IMR-90 (cell line): ENCODE results near the gene AKT2. TPM values are rescaled to one million over a fixed set of nuclear protein-coding genes. Genes with fewer than 3 reads are reported as not detected.

Experiments used
- ATAC-seq: fragments of 200-7000 bp; cut with Tn5 transposase; 2 replicates; pipeline ENCODE4 v1.9.1; 2020; ENCODE audit warnings: low read depth, mild to moderate bottlenecking, moderate library complexity
- BruUV-seq: library from RNA; stranded (reverse); fragments of 400-500 nt; replicated peaks from 2 replicates; lab custom pipeline; 2021; lab: Mats Ljungman, UMichigan
- CTCF ChIA-PET: fragments of 300-600 bp; formaldehyde crosslinking; extraction: SDS; loops from one replicate; lab custom pipeline; 2021; ENCODE audit warnings: antibody characterized with exemption; lab: Yijun Ruan, JAX
- POLR2A ChIA-PET: fragments of 300-600 bp; sonication (Branson Sonifier 250); formaldehyde crosslinking; loops from one replicate; lab custom pipeline; 2022; ENCODE audit warnings: antibody characterized with exemption; ENCODE audit not compliant: unreplicated experiment; lab: Charles Lee
- DNase-seq: peaks from one replicate; pipeline ENCODE4 v3.0.0; 2013
- H2AFZ ChIP-seq: replicated peaks from 2 replicates; pipeline ENCODE3; 2013; ENCODE audit warnings: low read length, mild to moderate bottlenecking; ENCODE audit not compliant: poor library complexity
- H2AK5ac ChIP-seq: 2 replicates; pipeline ENCODE4 v1.6.1; 2013; ENCODE audit warnings: low read depth, low read length, inconsistent platforms
- H2AK9ac ChIP-seq: replicated peaks from 2 replicates; pipeline ENCODE3; 2013; ENCODE audit warnings: mild to moderate bottlenecking, low read depth, low read length, moderate library complexity; ENCODE audit not compliant: poor library complexity
- H2BK120ac ChIP-seq: 2 replicates; pipeline ENCODE4 v1.6.1; 2013; ENCODE audit warnings: low read depth, low read length, inconsistent platforms
- H2BK15ac ChIP-seq: 3 replicates; pipeline ENCODE4 v1.6.1; 2013; ENCODE audit warnings: low read depth, low read length, inconsistent platforms
- H2BK20ac ChIP-seq: 2 replicates; pipeline ENCODE4 v1.6.1; 2013; ENCODE audit warnings: low read depth, mild to moderate bottlenecking, inconsistent platforms, low read length, moderate library complexity
- H2BK5ac ChIP-seq: 2 replicates; pipeline ENCODE4 v1.6.1; 2013; ENCODE audit warnings: mild to moderate bottlenecking, low read depth, low read length, inconsistent platforms; ENCODE audit not compliant: poor library complexity, severe bottlenecking
- H3K14ac ChIP-seq: replicated peaks from 2 replicates; pipeline ENCODE4 v1.6.1; 2013; ENCODE audit warnings: low read depth, low read length, inconsistent platforms
- H3K18ac ChIP-seq: 2 replicates; pipeline ENCODE4 v1.6.1; 2013; ENCODE audit warnings: low read depth, low read length, control low read depth
- H3K23ac ChIP-seq: 2 replicates; pipeline ENCODE4 v1.6.1; 2013; ENCODE audit warnings: low read depth, low read length, inconsistent platforms
- H3K27ac ChIP-seq: 2 replicates; pipeline ENCODE4 v1.5.1; 2013; ENCODE audit warnings: mild to moderate bottlenecking, control low read depth, low read length; ENCODE audit not compliant: insufficient read depth
- H3K27me3 ChIP-seq: 2 replicates; pipeline ENCODE4 v1.6.1; 2013; ENCODE audit warnings: low read length; ENCODE audit not compliant: control insufficient read depth, insufficient read depth
- H3K36me3 ChIP-seq: 2 replicates; pipeline ENCODE4 v1.6.1; 2013; ENCODE audit warnings: low read length, mixed read lengths; ENCODE audit not compliant: control insufficient read depth, insufficient read depth
- H3K4ac ChIP-seq: 2 replicates; pipeline ENCODE4 v1.6.1; 2013; ENCODE audit warnings: low read depth, low read length, inconsistent platforms
- H3K4me1 ChIP-seq: 2 replicates; pipeline ENCODE4 v1.6.1; 2013; ENCODE audit warnings: low read length, mixed read lengths; ENCODE audit not compliant: control insufficient read depth, insufficient read depth
- H3K4me2 ChIP-seq: 2 replicates; pipeline ENCODE4 v1.6.1; 2013; ENCODE audit warnings: low read depth, mild to moderate bottlenecking, control low read depth, low read length, moderate library complexity
- H3K4me3 ChIP-seq: 2 replicates; pipeline ENCODE4 v1.5.1; 2013; ENCODE audit warnings: low read depth, mild to moderate bottlenecking, control low read depth, low read length, moderate library complexity; ENCODE audit not compliant: insufficient read depth
- H3K56ac ChIP-seq: 2 replicates; pipeline ENCODE4 v1.6.1; 2013; ENCODE audit warnings: low read length, inconsistent platforms; ENCODE audit not compliant: insufficient read depth; ENCODE audit errors: extremely low read depth
- H3K79me1 ChIP-seq, 2 experiments: 2 replicates each; pipeline ENCODE4 v1.6.1; 2013; ENCODE audit warnings: low read length in 2 of 2, inconsistent platforms in 1 of 2, low read depth in 1 of 2
- H3K9ac ChIP-seq: 2 replicates; pipeline ENCODE4 v1.6.1; 2013; ENCODE audit warnings: low read depth, low read length, control low read depth
- H3K9me1 ChIP-seq: 2 replicates; pipeline ENCODE4 v1.6.1; 2013; ENCODE audit warnings: low read length, inconsistent platforms; ENCODE audit not compliant: insufficient read depth
- H3K9me3 ChIP-seq: 2 replicates; pipeline ENCODE4 v1.6.1; 2013; ENCODE audit warnings: low read length; ENCODE audit not compliant: control insufficient read depth, insufficient read depth
- H4K20me1 ChIP-seq: 2 replicates; pipeline ENCODE4 v1.6.1; 2013; ENCODE audit warnings: low read length, inconsistent platforms; ENCODE audit not compliant: insufficient read depth
- H4K5ac ChIP-seq: 2 replicates; pipeline ENCODE4 v1.6.1; 2013; ENCODE audit warnings: mild to moderate bottlenecking, low read depth, low read length, control low read depth
- H4K8ac ChIP-seq, 2 experiments: 2 replicates each; pipeline ENCODE4 v1.6.1; 2013; ENCODE audit warnings: low read depth in 2 of 2, low read length in 2 of 2, control low read depth in 1 of 2, inconsistent platforms in 1 of 2
- H4K91ac ChIP-seq: 2 replicates; pipeline ENCODE4 v1.6.1; 2013; ENCODE audit warnings: low read depth, low read length, inconsistent platforms; ENCODE audit not compliant: insufficient read depth
- BHLHE40 ChIP-seq: fragments of 150-350 bp; IDR thresholded peaks from 2 replicates; pipeline ENCODE4 v1.6.1; 2016; ENCODE audit warnings: mild to moderate bottlenecking, low read depth, low read length
- CEBPB ChIP-seq: IDR thresholded peaks from 2 replicates; pipeline ENCODE4 v1.6.1; 2012; ENCODE audit warnings: low read depth, low read length, improper control_type of control experiment
- CHD1 ChIP-seq: IDR thresholded peaks from 2 replicates; pipeline ENCODE4 v1.6.1; 2012; ENCODE audit warnings: low read depth, low read length, improper control_type of control experiment
- FOS ChIP-seq: fragments of 150-350 bp; IDR thresholded peaks from 2 replicates; pipeline ENCODE4 v1.6.1; 2016; ENCODE audit warnings: low read depth, low read length
- MAFK ChIP-seq: IDR thresholded peaks from 2 replicates; pipeline ENCODE4 v1.6.1; 2012; ENCODE audit warnings: low read depth, low read length, improper control_type of control experiment
- MAZ ChIP-seq: IDR thresholded peaks from 2 replicates; pipeline ENCODE4 v1.6.1; 2012; ENCODE audit warnings: low read depth, mild to moderate bottlenecking, low read length, improper control_type of control experiment, moderate library complexity, borderline replicate concordance
- MXI1 ChIP-seq: IDR thresholded peaks from 2 replicates; pipeline ENCODE4 v1.6.1; 2012; ENCODE audit warnings: low read depth, mild to moderate bottlenecking, low read length, moderate library complexity, borderline replicate concordance
- NFE2L2 ChIP-seq: fragments of 150-350 bp; IDR thresholded peaks from 2 replicates; pipeline ENCODE4 v1.6.1; 2016; ENCODE audit warnings: low read depth, mild to moderate bottlenecking, low read length
- POLR2A ChIP-seq: IDR thresholded peaks from 2 replicates; pipeline ENCODE4 v1.6.1; 2012; ENCODE audit warnings: mild to moderate bottlenecking, low read depth, low read length
- RAD21 ChIP-seq: IDR thresholded peaks from 2 replicates; pipeline ENCODE4 v1.6.1; 2012; ENCODE audit warnings: low read length, improper control_type of control experiment
- RCOR1 ChIP-seq: IDR thresholded peaks from 2 replicates; pipeline ENCODE4 v1.6.1; 2012; ENCODE audit warnings: mild to moderate bottlenecking, low read length, improper control_type of control experiment; ENCODE audit not compliant: insufficient replicate concordance
- SMC3 ChIP-seq: fragments of 150-350 bp; IDR thresholded peaks from 2 replicates; pipeline ENCODE4 v1.6.1; 2016; ENCODE audit warnings: low read depth, mild to moderate bottlenecking, antibody characterized with exemption, low read length, moderate library complexity
- WGBS, 2 experiments: methylation state at CpG; one replicate each; pipeline versions ENCODE4 v1.1.5 to v1.1.7; 2013; ENCODE audit warnings: missing lambda C conversion rate in 2 of 2; ENCODE audit not compliant: insufficient read length in 1 of 2; ENCODE audit errors: extremely low coverage in 2 of 2; 5-methylcytosine and 5-hydroxymethylcytosine counted together
- dilution Hi-C: fragments of 300-500 bp; cut with HindIII; formaldehyde crosslinking; loops from one replicate; pipeline ENCODE4 v1.14.3; 2018; ENCODE audit warnings: low sequenced_read_pairs; ENCODE audit not compliant: unreplicated experiment
- in situ Hi-C: fragments of 300-500 bp; cut with MboI; formaldehyde crosslinking; loops from 3 replicates; pipeline ENCODE4 v1.14.3; 2019; ENCODE audit warnings: low sequenced_read_pairs, inconsistent platforms, mixed read lengths
- intact Hi-C: fragments of 100-400 bp; cut with micrococcal nuclease; formaldehyde crosslinking; loops from 2 replicates; pipeline ENCODE4 v1.10.0; 2022
- polyA plus RNA-seq, 3 experiments: library from polyadenylated mRNA; depleted of rRNA; stranded (reverse); fragments of >200 nt; gene quantifications; 2 replicates each; pipeline ENCODE4 v1.2.3, GENCODE V29; 2012; ENCODE audit warnings: low replicate concordance in 1 of 3
- total RNA-seq: library from RNA; depleted of rRNA; stranded (reverse); fragments of >200 nt; gene quantifications from 2 replicates; pipeline ENCODE4 v1.2.3, GENCODE V29; 2012
- TF ChIP-seq, protein P1 (sequence below): fragments of 150-350 bp; IDR thresholded peaks from 2 replicates; pipeline ENCODE4 v1.6.1; 2017; ENCODE audit warnings: mild to moderate bottlenecking, antibody characterized with exemption, low read length, low read depth
- TF ChIP-seq, protein P2 (sequence below): fragments of 150-350 bp; IDR thresholded peaks from 2 replicates; pipeline ENCODE4 v1.6.1; 2016; ENCODE audit warnings: low read depth, mild to moderate bottlenecking, low read length, moderate library complexity, borderline replicate concordance
- TF ChIP-seq, protein P3 (sequence below): conservative IDR thresholded peaks from 2 replicates; pipeline ENCODE4 v1.5.1; 2012; ENCODE audit warnings: mild to moderate bottlenecking, low read depth, low read length, improper control_type of control experiment

Gene AKT2
- total and polyA plus RNA-seq, 2 of the 4 experiments (the other 2 are of a cell fraction) = 61.5 to 104 TPM

DNA sequence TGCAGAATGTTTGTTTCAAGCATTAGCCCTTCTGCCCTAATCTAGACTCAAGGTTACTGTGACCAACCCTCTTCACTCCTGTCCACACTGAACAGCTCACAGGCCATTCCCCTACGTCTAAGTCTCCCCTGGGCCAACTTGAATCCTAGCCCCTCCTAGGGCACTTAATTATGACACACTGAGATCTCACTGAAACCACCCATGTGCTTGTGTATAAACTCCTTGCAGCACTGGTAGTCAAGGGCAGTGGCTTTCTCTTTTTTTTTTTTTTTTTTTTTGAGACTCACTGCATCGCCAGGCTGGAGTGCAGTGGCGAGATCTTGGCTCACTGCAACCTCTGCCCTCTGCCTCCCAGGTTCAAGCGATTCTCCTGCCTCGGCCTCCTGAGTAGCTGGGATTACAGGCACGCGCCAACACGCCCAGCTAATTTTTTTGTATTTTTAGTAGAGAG is 1.9 kb upstream of the AKT2 start:
- H2BK5ac ChIP-seq = no peak overlapping the region
- ATAC-seq (no peak), DNase-seq (no peak)
- peak overlapping the region; percentile 7; the same call in 1 of the 3 replicates for H2BK15ac ChIP-seq
- TF ChIP-seq, protein P1, sequence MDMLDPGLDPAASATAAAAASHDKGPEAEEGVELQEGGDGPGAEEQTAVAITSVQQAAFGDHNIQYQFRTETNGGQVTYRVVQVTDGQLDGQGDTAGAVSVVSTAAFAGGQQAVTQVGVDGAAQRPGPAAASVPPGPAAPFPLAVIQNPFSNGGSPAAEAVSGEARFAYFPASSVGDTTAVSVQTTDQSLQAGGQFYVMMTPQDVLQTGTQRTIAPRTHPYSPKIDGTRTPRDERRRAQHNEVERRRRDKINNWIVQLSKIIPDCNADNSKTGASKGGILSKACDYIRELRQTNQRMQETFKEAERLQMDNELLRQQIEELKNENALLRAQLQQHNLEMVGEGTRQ = no peak
- no peak for TF ChIP-seq MXI1
- TF ChIP-seq POLR2A = no peak
- no peak for TF ChIP-seq SMC3
- TF ChIP-seq MAZ = no peak
- TF ChIP-seq, protein P2, sequence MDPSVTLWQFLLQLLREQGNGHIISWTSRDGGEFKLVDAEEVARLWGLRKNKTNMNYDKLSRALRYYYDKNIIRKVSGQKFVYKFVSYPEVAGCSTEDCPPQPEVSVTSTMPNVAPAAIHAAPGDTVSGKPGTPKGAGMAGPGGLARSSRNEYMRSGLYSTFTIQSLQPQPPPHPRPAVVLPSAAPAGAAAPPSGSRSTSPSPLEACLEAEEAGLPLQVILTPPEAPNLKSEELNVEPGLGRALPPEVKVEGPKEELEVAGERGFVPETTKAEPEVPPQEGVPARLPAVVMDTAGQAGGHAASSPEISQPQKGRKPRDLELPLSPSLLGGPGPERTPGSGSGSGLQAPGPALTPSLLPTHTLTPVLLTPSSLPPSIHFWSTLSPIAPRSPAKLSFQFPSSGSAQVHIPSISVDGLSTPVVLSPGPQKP = no peak
- no peak for TF ChIP-seq NFE2L2
- no peak for TF ChIP-seq RCOR1
- no peak for TF ChIP-seq CHD1
- no peak for TF ChIP-seq MAFK
- no peak for TF ChIP-seq BHLHE40
- no peak for TF ChIP-seq CEBPB
- TF ChIP-seq, protein P3, sequence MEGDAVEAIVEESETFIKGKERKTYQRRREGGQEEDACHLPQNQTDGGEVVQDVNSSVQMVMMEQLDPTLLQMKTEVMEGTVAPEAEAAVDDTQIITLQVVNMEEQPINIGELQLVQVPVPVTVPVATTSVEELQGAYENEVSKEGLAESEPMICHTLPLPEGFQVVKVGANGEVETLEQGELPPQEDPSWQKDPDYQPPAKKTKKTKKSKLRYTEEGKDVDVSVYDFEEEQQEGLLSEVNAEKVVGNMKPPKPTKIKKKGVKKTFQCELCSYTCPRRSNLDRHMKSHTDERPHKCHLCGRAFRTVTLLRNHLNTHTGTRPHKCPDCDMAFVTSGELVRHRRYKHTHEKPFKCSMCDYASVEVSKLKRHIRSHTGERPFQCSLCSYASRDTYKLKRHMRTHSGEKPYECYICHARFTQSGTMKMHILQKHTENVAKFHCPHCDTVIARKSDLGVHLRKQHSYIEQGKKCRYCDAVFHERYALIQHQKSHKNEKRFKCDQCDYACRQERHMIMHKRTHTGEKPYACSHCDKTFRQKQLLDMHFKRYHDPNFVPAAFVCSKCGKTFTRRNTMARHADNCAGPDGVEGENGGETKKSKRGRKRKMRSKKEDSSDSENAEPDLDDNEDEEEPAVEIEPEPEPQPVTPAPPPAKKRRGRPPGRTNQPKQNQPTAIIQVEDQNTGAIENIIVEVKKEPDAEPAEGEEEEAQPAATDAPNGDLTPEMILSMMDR = no peak
- no peak for TF ChIP-seq FOS
- no peak for TF ChIP-seq RAD21
- no peaks in the 10 kb centered on the region for H3K27me3 ChIP-seq
- peak overlapping the region; percentile 88 for H2AFZ ChIP-seq
- no peak overlapping the region; the same call in 1 of the 2 replicates for H3K4me2 ChIP-seq
- no TSS peak for BruUV-seq
- no peak overlapping the region for H3K56ac ChIP-seq
- dilution Hi-C loops = no loop called here
- H3K9me1 ChIP-seq = peaks cover 12% of the 10 kb centered on the region
- H3K9me3 ChIP-seq = no peaks in the 10 kb centered on the region
- no peak overlapping the region for H3K18ac ChIP-seq
- H3K79me1 ChIP-seq = peaks cover 3 to 34% of the 10 kb centered on the region in 2 experiments; a peak in 3 of 4 replicates
- peak overlapping the region; percentile 96 to 97 for H4K8ac ChIP-seq
- no peak overlapping the region for H2BK120ac ChIP-seq
- H2BK20ac ChIP-seq = no peak overlapping the region; the same call in 1 of the 2 replicates
- in situ Hi-C loops = no loop called here
- no peak overlapping the region for H3K9ac ChIP-seq
- ChIA-PET CTCF (interaction anchor here (0.7 kb wide), 1 partner anchor 1993 kb away, joined by 3 read pairs; no protein-coding TSS in a partner anchor), POLR2A (no interaction called here)
- H3K23ac ChIP-seq = peak overlapping the region; percentile 58; the same call in 1 of the 2 replicates
- H4K91ac ChIP-seq = no peak overlapping the region; the same call in 1 of the 2 replicates
- intact Hi-C loops = no loop called here
- peaks cover 17% of the 10 kb centered on the region for H3K4me1 ChIP-seq
- peak overlapping the region; percentile 91 for H4K5ac ChIP-seq
- H3K4me3 ChIP-seq = no peak overlapping the region
- H3K27ac ChIP-seq = peak overlapping the region; percentile 6; the same call in 1 of the 2 replicates
- peak overlapping the region; percentile 12 for H3K14ac ChIP-seq
- peaks cover 26% of the 10 kb centered on the region for H4K20me1 ChIP-seq
- peak overlapping the region; percentile 57 for H3K4ac ChIP-seq
- H2AK9ac ChIP-seq = peak overlapping the region; percentile 55
- 33% methylated on average over 1 of the region's 8 CpGs; no CpG with 5 or more reads in 1 of the 2 experiments for WGBS, 2 experiments
- no peaks in the 10 kb centered on the region for H3K36me3 ChIP-seq
- H2AK5ac ChIP-seq = no peak overlapping the region
